Activated CD4-positive, alpha-beta T cell treated with anti-CD3 and anti-CD28 coated beads, Interleukin-2, amount 10 ng/mL, durations not matched to agents 24 days and 14 days (primary cell): ENCODE measurements around the gene MCM3. TPM values are rescaled to one million over a fixed set of nuclear protein-coding genes. Genes with fewer than 3 reads are reported as not detected.

Source experiments
- DNase-seq: peaks from one replicate; pipeline ENCODE4 v3.0.0; 2022
- H3K27ac Mint-ChIP-seq: one replicate; pipeline ENCODE4 v1.8.0; 2022; ENCODE audit warnings: mild to moderate bottlenecking, mixed read lengths
- H3K27me3 Mint-ChIP-seq: one replicate; pipeline ENCODE4 v1.8.0; 2022; ENCODE audit warnings: mixed read lengths
- H3K36me3 Mint-ChIP-seq: one replicate; pipeline ENCODE4 v1.8.0; 2022; ENCODE audit warnings: low read depth, mild to moderate bottlenecking, mixed read lengths
- H3K4me1 Mint-ChIP-seq: one replicate; pipeline ENCODE4 v1.8.0; 2021; ENCODE audit warnings: mixed read lengths
- H3K4me3 Mint-ChIP-seq: one replicate; pipeline ENCODE4 v1.8.0; 2022; ENCODE audit warnings: mild to moderate bottlenecking, moderate library complexity, mixed read lengths
- H3K9me3 Mint-ChIP-seq: one replicate; pipeline ENCODE4 v1.8.0; 2021; ENCODE audit warnings: mixed read lengths
- intact Hi-C: fragments of 100-400 bp; cut with micrococcal nuclease; formaldehyde crosslinking; loops from one replicate; pipeline ENCODE4 v1.15.1; 2023
- total RNA-seq: library from RNA; stranded (reverse); gene quantifications from 2 replicates; pipeline ENCODE4 v1.2.3, GENCODE V29; 2022

The MCM3 gene
- total RNA-seq, result 239 and 240 TPM in 2 replicates

- peak; percentile 99 for DNase-seq
- peak within 1 kb of the TSS; percentile 85 for H3K4me3 Mint-ChIP-seq
- H3K4me1 Mint-ChIP-seq, result peaks cover 37% of the 10 kb centered on the region
- no peaks in the 10 kb centered on the region for H3K27me3 Mint-ChIP-seq
- intact Hi-C loops, result loop anchor here (1.0 to 10.0 kb wide), 11 partner anchors 12 to 1064 kb away; partner anchors contain the start of genes EFHC1, ELOVL5, FBXO9 and PAQR8
- no peaks in the 10 kb centered on the region for H3K9me3 Mint-ChIP-seq
- peak within 1 kb of the TSS; percentile 38 for H3K27ac Mint-ChIP-seq
- peaks cover 35% of the 10 kb centered on the region for H3K36me3 Mint-ChIP-seq
Measured at GRCh38 chr6:52284460-52285176, at the start of gene MCM3. TSS of gene MCM3 (minus strand) at chr6:52284742. CDS start at chr6:52284674, 68 bp downstream.

- H3K9me3 Mint-ChIP-seq, result no peaks in the 10 kb centered on the region
- DNase-seq, result peak; percentile 71
- H3K27ac Mint-ChIP-seq, result no peak overlapping the region
- intact Hi-C loops, result no loop called here
- peak overlapping the region; percentile 13 for H3K4me3 Mint-ChIP-seq
- H3K36me3 Mint-ChIP-seq, result no peaks in the 10 kb centered on the region
- no peaks in the 10 kb centered on the region for H3K27me3 Mint-ChIP-seq
- peaks cover 24% of the 10 kb centered on the region for H3K4me1 Mint-ChIP-seq
Measured at GRCh38 chr6:52333840-52334200, 49.3 kb upstream of the MCM3 start.

DNA sequence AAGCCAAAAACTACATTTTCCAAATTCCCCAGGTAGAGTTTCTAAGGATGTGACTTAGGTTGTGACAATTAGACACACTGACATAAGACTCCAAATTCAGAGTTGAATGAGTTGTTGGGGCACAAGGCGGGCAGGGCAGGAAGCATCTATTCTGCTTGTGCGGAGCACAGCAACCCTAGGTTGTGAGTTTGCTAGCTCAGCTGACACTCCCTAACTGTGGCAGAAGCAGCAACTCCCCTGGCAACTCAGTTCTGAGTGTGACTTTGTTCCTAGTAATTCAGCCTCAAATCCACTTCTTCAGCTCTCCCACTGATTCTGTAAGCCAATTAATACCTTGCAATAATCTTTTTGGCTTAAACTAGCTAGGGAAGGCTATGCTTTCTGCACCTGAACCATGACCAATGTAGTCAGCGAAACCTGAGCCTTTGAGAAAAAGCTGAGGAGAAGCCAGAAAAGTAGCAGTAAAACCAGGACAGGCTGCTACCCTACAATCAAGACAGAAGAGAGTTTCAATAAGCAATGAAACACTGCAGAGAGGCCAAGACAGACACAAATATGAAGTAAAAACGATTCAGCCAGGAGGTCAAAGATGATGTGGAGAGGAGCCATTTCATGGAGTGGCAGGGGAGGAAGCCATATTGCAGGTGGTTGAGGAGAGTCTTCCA, 47.4 kb upstream of the MCM3 start:
- intact Hi-C loops, result no loop called here
- H3K27ac Mint-ChIP-seq, result no peak overlapping the region
- H3K36me3 Mint-ChIP-seq, result no peaks in the 10 kb centered on the region
- H3K4me3 Mint-ChIP-seq, result no peak overlapping the region
- no peaks in the 10 kb centered on the region for H3K27me3 Mint-ChIP-seq
- DNase-seq, result no peak
- no peaks in the 10 kb centered on the region for H3K9me3 Mint-ChIP-seq
- peaks cover 19% of the 10 kb centered on the region for H3K4me1 Mint-ChIP-seq

DNA sequence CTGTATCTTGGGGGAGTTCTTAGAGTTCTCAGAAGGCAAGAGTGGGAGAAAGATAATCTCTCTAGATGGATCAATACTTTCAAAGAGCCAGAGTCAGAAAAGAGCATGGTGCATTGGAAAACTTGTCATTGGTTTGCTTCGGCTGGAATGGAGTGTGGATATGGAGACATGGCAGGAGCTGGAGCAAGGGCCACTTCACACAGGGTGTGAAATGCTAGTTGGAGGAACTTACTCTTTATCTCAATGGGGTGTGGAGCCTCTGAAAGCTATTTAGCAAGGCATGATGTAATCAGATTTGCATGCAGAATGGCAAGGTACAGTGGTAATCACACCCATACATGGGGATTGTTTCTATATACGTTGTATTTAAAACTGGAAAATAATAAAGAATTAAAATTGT, 45.9 kb upstream of the MCM3 start:
- Mint-ChIP-seq H3K4me3 (no peak overlapping the region), H3K27ac (no peak overlapping the region), H3K36me3 (no peaks in the 10 kb centered on the region), H3K27me3 (no peaks in the 10 kb centered on the region), H3K4me1 (peaks cover 14% of the 10 kb centered on the region), H3K9me3 (no peaks in the 10 kb centered on the region)
- no peak for DNase-seq
- intact Hi-C loops, result no loop called here

- no peak for DNase-seq
- no peaks in the 10 kb centered on the region for H3K27me3 Mint-ChIP-seq
- peaks cover 7% of the 10 kb centered on the region for H3K4me1 Mint-ChIP-seq
- intact Hi-C loops, result no loop called here
- no peaks in the 10 kb centered on the region for H3K9me3 Mint-ChIP-seq
- H3K4me3 Mint-ChIP-seq, result no peak overlapping the region
- no peaks in the 10 kb centered on the region for H3K36me3 Mint-ChIP-seq
- no peak overlapping the region for H3K27ac Mint-ChIP-seq
Measured at GRCh38 chr6:52328729-52329128, 44.2 kb upstream of the MCM3 start.

DNA sequence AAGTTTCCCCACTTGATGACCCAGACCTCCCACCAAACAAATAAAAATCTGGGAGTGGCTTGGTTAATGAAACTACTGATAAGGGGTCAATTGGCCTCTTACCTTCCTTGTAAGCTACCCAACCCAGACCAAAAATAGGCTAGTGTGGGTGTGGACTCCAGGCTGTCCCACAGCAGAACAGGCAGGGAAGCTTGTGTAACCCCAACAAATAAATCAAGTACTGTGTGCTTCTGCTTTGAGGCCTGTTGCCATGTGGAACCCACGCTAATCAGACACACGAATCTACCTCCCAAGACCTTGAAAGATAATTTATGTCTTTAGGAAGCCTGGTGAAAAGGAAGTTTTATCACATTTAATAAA, 43.7 kb upstream of the MCM3 start:
- H3K27ac Mint-ChIP-seq, result no peak overlapping the region
- no peak for DNase-seq
- H3K9me3 Mint-ChIP-seq, result no peaks in the 10 kb centered on the region
- intact Hi-C loops, result no loop called here
- H3K36me3 Mint-ChIP-seq, result no peaks in the 10 kb centered on the region
- H3K27me3 Mint-ChIP-seq, result no peaks in the 10 kb centered on the region
- H3K4me3 Mint-ChIP-seq, result no peak overlapping the region
- peaks cover 5% of the 10 kb centered on the region for H3K4me1 Mint-ChIP-seq

GRCh38 chr6:52326540-52327364, 42.2 kb upstream of the MCM3 start:
- Mint-ChIP-seq H3K27ac (no peak overlapping the region), H3K4me1 (peaks cover 2% of the 10 kb centered on the region), H3K9me3 (no peaks in the 10 kb centered on the region), H3K36me3 (no peaks in the 10 kb centered on the region), H3K4me3 (no peak overlapping the region), H3K27me3 (no peaks in the 10 kb centered on the region)
- intact Hi-C loops, result no loop called here
- no peak for DNase-seq

- H3K4me1 Mint-ChIP-seq, result no peaks in the 10 kb centered on the region
- H3K36me3 Mint-ChIP-seq, result no peaks in the 10 kb centered on the region
- DNase-seq, result no peak
- no peaks in the 10 kb centered on the region for H3K9me3 Mint-ChIP-seq
- intact Hi-C loops, result no loop called here
- no peak overlapping the region for H3K27ac Mint-ChIP-seq
- H3K27me3 Mint-ChIP-seq, result no peaks in the 10 kb centered on the region
- no peak overlapping the region for H3K4me3 Mint-ChIP-seq
Measured at GRCh38 chr6:52325695-52326471, 41.3 kb upstream of the MCM3 start.

- no peak overlapping the region for H3K27ac Mint-ChIP-seq
- intact Hi-C loops, result loop anchor here (5.0 kb wide), 1 partner anchor 33 kb away; no protein-coding TSS in a partner anchor
- no peak for DNase-seq
- H3K4me3 Mint-ChIP-seq, result no peak overlapping the region
- H3K27me3 Mint-ChIP-seq, result no peaks in the 10 kb centered on the region
- no peaks in the 10 kb centered on the region for H3K9me3 Mint-ChIP-seq
- no peaks in the 10 kb centered on the region for H3K36me3 Mint-ChIP-seq
- peaks cover 3% of the 10 kb centered on the region for H3K4me1 Mint-ChIP-seq
Measured at GRCh38 chr6:52324189-52324588, 39.6 kb upstream of the MCM3 start.

DNA sequence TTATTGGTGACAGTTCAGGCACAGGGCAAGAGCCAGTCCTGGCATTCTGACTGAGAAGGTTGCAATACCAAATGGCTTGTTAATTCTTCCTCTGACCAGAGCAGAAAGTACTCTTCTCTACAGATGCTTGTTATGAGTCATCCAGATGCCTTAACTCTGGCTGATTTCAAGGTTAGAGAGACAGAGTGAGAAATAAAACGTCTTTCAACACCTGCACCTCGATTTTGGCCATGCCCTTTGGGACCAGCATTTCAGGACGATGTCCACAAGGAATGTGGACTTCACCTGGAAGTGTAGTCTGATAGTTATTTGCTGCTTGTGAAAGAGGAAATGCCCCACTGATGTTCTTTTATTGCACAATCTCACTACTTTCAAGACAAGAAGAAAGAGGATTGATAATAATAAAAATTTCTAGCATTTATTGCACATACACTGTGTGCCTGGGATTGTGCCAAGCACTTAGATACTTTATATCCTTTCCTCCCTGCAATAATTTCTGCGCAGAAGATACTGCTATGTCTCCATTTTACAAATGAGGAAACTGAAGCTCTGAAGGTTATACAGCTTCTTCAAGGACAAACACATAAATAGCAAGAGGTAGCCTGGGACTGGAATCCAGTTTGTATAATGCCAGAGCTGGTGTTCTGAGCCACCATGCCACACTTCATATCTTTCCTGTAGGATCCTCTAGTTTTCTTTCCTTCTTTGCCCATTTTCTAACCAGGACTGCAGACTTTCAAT, 33.5 kb upstream of the MCM3 start:
- no peak overlapping the region for H3K27ac Mint-ChIP-seq

GRCh38 chr6:52317211-52317610, 32.7 kb upstream of the MCM3 start:
- Mint-ChIP-seq H3K4me1 (peaks cover 14% of the 10 kb centered on the region), H3K27me3 (no peaks in the 10 kb centered on the region), H3K4me3 (no peak overlapping the region), H3K9me3 (no peaks in the 10 kb centered on the region), H3K27ac (no peak overlapping the region), H3K36me3 (no peaks in the 10 kb centered on the region)
- DNase-seq, result no peak
- intact Hi-C loops, result no loop called here

More for the DNA sequence above, 33.5 kb upstream of the MCM3 start:
- H3K4me1 Mint-ChIP-seq, result peaks cover 14% of the 10 kb centered on the region
- H3K4me3 Mint-ChIP-seq, result no peak overlapping the region
- H3K36me3 Mint-ChIP-seq, result no peaks in the 10 kb centered on the region
- intact Hi-C loops, result no loop called here
- no peaks in the 10 kb centered on the region for H3K27me3 Mint-ChIP-seq
- no peaks in the 10 kb centered on the region for H3K9me3 Mint-ChIP-seq
- DNase-seq, result no peak

DNA sequence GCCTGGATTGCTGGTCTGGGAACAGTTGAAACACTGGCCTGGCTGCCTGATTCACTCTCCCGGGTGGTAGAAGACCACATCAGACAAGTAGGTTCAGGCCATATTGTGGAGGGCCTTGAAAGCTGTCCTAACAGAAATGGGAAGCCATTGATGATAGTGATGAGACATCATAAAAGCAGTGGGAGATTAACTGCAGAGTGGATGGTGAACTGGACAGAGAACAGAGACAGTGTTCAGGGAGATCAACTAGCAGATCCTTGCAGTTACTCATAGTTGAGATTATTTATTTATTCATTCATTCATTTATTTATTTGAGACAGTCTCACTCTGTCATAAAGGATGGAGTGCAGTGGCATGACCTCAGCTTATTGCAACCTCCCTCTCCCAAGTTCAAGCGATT, 30.2 kb upstream of the MCM3 start:
- no peaks in the 10 kb centered on the region for H3K27me3 Mint-ChIP-seq
- intact Hi-C loops, result no loop called here
- no peaks in the 10 kb centered on the region for H3K36me3 Mint-ChIP-seq
- H3K27ac Mint-ChIP-seq, result no peak overlapping the region
- H3K4me3 Mint-ChIP-seq, result no peak overlapping the region
- H3K4me1 Mint-ChIP-seq, result peaks cover 20% of the 10 kb centered on the region
- no peaks in the 10 kb centered on the region for H3K9me3 Mint-ChIP-seq
- DNase-seq, result no peak

DNA sequence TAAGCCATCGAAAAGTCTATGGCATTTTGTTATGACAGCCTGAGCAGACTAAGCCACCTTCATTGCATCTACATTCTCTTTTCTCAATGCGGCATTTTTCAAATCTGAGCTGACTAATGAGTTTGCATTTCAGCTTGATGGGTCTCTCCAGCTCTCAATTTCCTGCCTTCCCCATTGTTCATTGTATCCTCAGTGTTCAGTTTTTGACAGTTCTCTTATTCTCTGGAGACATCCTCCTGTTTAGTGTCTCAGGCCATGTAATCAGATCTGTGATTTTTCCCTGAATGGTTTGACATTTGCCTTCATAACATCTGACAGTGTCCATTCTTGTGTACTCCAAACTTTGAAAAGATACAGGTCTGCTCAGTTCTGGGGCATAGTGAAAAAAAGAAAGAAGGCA, 27.9 kb upstream of the MCM3 start:
- Mint-ChIP-seq H3K4me1 (peaks cover 18% of the 10 kb centered on the region), H3K9me3 (no peaks in the 10 kb centered on the region), H3K27ac (no peak overlapping the region), H3K27me3 (no peaks in the 10 kb centered on the region), H3K4me3 (no peak overlapping the region), H3K36me3 (peaks cover under 1% of the 10 kb centered on the region)
- DNase-seq, result no peak
- intact Hi-C loops, result no loop called here
